ENCODE results near the gene ERCC6L2.

- TF ChIP-seq CTCF (IDR thresholded peaks at IDR 0.05) (no peak), POLR2A (IDR thresholded peaks at IDR 0.05) (no peak)
Observed at GRCh38 chr9:95874989-95875304, 544 bp upstream of the ERCC6L2 start.
